AG04449 (cell line): ENCODE results near the gene ANTXR2.

Experiments
- CTCF ChIA-PET: fragments of 350-600 bp; formaldehyde crosslinking; extraction: SDS; loops from one replicate; lab custom pipeline; 2021; ENCODE audit warnings: antibody characterized with exemption; lab: Yijun Ruan, JAX
- POLR2A ChIA-PET: fragments of 400-600, 350-600 bp; formaldehyde crosslinking; extraction: SDS; loops from one replicate; lab custom pipeline; 2020; ENCODE audit warnings: antibody characterized with exemption, inconsistent platforms; lab: Yijun Ruan, JAX
- DNase-seq: peaks from one replicate; pipeline ENCODE4 v3.0.0-alpha.2; 2010; ENCODE audit warnings: low read depth, low spot score
- H3K4me3 ChIP-seq: 2 replicates; pipeline ENCODE4 v1.5.1; 2011; ENCODE audit warnings: low read depth, mild to moderate bottlenecking, control low read depth, low read length
- TF ChIP-seq, protein P1 (sequence below): IDR thresholded peaks from one replicate; pipeline ENCODE4 v1.5.1; 2011; ENCODE audit warnings: mild to moderate bottlenecking, moderate library complexity, low read length, control low read depth, inconsistent platforms; ENCODE audit not compliant: insufficient read depth; ENCODE audit errors: missing control alignments

Gene ANTXR2

DNA sequence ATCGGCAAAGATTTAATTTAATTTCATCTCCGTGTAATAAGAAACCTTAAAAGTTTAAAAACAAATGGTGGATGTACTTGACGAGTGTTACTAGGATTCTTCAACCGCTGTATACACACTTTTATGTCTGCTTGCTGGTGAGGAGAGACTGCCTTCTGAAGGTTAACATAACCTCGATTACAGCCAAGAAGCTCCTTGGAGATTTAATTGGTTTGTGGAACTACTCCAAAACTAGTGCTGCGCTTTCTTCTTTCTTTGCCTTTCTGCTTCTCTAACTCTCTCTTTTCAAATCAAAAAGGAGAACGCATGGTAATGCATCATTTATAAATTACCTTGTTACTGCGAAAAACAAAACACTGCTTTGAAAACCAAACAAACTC lies 109.0 kb downstream of the ANTXR2 start:
- TF ChIP-seq, protein P1, sequence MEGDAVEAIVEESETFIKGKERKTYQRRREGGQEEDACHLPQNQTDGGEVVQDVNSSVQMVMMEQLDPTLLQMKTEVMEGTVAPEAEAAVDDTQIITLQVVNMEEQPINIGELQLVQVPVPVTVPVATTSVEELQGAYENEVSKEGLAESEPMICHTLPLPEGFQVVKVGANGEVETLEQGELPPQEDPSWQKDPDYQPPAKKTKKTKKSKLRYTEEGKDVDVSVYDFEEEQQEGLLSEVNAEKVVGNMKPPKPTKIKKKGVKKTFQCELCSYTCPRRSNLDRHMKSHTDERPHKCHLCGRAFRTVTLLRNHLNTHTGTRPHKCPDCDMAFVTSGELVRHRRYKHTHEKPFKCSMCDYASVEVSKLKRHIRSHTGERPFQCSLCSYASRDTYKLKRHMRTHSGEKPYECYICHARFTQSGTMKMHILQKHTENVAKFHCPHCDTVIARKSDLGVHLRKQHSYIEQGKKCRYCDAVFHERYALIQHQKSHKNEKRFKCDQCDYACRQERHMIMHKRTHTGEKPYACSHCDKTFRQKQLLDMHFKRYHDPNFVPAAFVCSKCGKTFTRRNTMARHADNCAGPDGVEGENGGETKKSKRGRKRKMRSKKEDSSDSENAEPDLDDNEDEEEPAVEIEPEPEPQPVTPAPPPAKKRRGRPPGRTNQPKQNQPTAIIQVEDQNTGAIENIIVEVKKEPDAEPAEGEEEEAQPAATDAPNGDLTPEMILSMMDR: no peak
- no peak for DNase-seq
- ChIA-PET POLR2A (no interaction called here), CTCF (interaction anchor here (1.2 kb wide), 1 partner anchor 220 kb away, joined by 3 read pairs; no protein-coding TSS in a partner anchor)
- no peak overlapping the region for H3K4me3 ChIP-seq

DNA sequence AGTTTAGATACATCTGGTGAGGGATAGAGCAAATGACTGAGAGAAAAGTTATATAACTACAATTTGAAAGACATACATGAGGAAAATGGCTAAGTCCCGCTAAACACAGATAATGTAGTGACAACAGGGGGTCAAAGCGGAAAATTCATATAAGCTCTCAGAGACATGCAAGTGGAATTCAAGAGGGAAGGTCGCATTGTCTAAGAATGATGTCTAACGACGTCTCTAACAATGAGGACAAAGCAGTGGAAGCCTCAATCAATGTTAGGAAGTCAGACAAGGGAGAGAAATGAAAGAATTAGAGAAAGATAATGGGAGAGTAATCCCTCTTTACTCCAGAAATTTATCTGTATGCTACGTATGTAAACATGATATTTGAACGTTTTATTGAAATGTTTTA lies 113.4 kb downstream of the ANTXR2 start:
- DNase-seq: no peak
- CTCF ChIA-PET: interaction anchor here (1.2 kb wide), 1 partner anchor 243 kb away, joined by 3 read pairs; no protein-coding TSS in a partner anchor
- TF ChIP-seq, protein P1: no peak
- POLR2A ChIA-PET: no interaction called here
- no peak overlapping the region for H3K4me3 ChIP-seq

DNA sequence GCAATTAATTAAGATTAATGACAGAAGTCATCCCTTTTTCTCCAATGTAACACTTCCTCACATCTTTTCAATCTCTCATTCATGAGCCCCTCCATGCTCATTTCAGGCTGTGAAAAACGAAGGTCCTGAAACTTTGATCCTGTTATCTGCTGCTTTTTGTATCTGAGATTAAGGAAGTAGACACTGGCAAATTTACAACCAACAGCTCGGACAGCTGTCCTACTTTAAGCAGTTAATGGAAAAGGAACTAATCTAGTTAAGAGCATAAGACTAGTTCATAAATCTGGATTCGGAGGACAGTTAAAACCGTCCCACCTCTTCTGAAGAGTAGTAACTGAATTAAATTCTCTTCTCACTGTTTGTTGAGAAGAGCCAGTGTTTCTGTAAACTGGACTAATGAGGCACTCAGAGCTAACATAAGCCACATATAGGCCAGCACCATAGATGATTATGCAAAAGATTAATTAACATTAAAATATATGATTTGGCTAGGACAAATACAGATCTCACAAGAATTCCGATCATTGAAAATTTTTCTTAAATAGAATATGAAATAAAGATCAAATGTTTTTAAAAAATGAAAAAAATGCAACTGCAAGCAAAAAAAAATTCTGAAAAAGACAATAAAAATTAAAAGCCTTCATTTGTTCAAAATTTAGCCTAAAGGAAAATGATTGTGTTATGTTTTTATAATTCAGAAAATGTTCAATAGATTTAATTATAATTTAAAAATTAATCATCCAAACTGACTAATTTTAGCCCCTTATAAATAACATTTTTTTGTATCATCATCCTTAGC lies 114.4 kb downstream of the ANTXR2 start:
- DNase-seq: no peak
- ChIA-PET POLR2A (no interaction called here), CTCF (no interaction called here)
- TF ChIP-seq, protein P1: no peak
- no peak overlapping the region for H3K4me3 ChIP-seq

DNA sequence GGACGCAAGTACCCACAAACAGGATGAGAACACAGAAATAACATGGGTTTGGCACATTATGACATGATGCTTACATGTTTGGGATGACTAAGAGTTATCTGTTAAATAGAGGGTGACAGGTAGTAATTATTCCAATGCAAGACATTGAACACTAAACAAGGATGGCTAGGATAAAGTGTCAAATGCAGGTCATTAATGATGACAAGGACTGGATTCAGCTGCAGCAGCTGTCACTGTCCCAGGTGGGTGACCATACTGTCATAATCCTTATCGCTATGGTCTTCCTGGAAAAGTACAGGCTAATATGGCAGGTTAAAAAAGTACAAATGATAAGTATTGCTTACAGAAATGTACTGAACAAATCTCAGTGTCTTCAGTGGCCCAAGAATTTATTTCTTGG lies 123.9 kb downstream of the ANTXR2 start:
- ChIA-PET POLR2A (no interaction called here), CTCF (no interaction called here)
- H3K4me3 ChIP-seq: no peak overlapping the region
- DNase-seq: no peak
- TF ChIP-seq, protein P1: no peak

DNA sequence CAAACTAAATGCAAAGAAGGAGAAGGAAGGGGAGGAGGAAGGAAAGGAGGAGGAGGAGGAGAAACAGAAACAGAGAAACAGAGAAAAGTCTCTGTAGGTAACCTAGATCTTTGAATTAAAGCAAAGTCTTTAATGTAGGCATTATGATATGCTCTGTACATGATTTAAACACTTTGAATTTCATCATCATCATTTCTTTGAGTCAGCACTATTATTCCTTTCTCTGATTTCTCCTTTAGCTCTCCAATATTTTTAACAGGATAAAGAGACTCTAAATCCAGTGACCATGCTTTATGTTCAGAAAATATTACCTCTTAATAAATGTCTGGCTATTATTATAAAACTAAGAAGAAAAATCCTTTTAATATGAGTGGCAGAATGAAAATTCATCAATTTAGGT lies 124.3 kb downstream of the ANTXR2 start:
- TF ChIP-seq, protein P1: no peak
- POLR2A ChIA-PET: no interaction called here
- CTCF ChIA-PET: no interaction called here
- H3K4me3 ChIP-seq: no peak overlapping the region
- no peak for DNase-seq

DNA sequence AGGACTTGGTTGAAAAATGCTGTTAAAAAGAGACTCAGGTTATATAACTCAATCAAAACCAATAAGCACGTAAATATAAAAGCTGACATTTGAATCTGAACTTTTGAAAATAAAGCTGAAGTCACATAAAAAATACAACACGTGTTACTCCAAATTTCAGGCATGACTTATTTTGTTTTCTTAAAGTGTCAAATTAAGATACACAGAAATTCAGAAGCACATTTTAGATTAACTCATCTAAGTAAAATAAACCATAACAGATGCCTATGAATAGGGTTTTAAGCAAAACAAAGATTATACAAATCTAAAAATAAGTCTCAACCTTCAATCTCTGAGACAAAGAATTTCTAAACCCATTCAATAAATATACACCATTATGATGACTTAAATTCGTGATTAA lies 124.8 kb downstream of the ANTXR2 start:
- no peak for DNase-seq
- no peak overlapping the region for H3K4me3 ChIP-seq
- TF ChIP-seq, protein P1: no peak
- ChIA-PET CTCF (no interaction called here), POLR2A (no interaction called here)
